Colon (tissue), 2 donors: Measurements from ENCODE around the gene NPAS2.

ENCODE experiments used
- FAIRE-seq: peaks from 2 replicates; lab custom pipeline; 2012; peaks lifted over from hg19 to GRCh38; lab: Jason Lieb, UNC
- donor health status: control.
- donor health status: control.

NPAS2 gene

DNA sequence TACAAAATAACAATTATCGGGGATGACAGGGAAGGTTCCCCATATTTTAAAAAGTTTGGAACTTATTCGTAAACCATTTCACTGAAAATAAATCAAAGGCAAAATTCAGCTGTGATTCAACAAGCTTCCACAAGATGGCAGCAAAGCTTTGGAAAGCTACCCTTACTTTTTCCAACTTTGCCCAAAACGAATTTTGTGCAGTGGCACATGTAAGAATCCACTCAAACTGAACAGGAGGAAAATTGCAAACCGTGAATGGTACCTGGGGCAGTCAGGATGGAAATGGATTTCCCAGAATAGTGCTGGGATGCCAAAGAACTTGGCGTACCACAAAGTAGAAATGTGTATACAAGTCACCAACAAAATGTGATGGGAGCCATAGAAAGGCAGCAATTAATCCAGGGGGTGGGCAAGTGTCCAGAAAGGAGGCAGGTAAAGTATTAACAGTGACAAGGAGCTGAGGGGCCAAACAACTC is 192.8 kb downstream of the NPAS2 start:
- no peak for FAIRE-seq

GRCh38 chr2:101014264-101014857 is 194.4 kb downstream of the NPAS2 start:
- no peak for FAIRE-seq

GRCh38 chr2:101017371-101017770 is 197.4 kb downstream of the NPAS2 start:
- no peak for FAIRE-seq

GRCh38 chr2:101018934-101019333 is 199.0 kb downstream of the NPAS2 start:
- FAIRE-seq: no peak

DNA sequence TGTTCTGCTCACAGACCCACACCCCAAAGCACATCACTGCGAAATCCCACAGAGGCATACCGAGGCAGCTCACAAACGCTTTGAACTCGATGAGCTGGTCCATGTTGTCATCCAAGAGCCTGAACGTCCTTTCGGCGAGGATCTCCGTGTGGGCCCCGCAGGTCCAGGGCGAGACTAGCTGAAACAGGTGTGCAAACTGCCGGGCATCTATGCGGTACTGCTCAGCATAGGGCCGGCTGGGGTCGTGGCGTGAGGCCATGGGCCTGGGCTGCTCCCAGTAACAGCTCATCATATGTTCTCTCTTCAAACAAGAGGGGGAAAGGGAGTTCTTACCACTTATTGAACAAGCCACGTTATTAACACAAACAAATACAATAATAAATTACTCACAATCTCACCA is 202.3 kb downstream of the NPAS2 start:
- no peak for FAIRE-seq

DNA sequence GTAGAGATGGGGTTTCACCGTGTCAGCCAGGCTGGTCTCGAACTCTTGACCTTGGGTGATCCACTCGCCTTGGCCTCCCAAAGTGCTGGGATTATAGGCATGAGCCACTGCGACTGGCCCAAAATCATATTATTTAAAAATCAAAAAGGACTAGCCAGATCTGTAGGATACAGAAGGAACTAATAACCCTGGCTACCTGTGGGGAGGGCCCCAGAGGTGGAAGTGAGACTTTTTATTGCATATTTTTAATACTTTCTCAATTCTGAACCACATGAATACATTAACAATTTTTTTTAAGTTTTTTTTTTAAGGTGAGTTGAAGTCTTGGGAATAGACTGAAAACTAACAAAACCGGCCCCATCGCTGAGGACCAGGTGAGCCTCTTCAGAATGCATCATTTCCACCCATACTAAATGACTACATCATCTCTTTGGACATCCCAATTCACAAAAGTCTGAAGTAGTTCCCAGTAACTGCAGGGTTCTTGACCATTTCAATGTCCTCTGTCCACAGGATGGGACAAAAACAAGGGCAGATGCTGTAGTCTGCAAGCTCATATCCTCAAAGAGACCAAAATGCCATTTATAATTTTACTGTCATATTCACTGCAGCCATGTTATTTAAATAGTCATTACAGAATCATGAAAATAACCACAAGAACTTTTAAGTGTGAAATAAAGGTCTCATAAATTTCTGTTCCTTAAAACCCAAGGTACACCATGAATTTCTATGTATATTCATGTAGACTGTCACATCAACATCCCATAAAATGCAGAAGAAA is 203.6 kb downstream of the NPAS2 start:
- no peak for FAIRE-seq

- no peak for FAIRE-seq
Measured at GRCh38 chr2:101025561-101025960, 205.6 kb downstream of the NPAS2 start.

- FAIRE-seq: no peak
Measured at GRCh38 chr2:101026253-101026701, 206.3 kb downstream of the NPAS2 start.

DNA sequence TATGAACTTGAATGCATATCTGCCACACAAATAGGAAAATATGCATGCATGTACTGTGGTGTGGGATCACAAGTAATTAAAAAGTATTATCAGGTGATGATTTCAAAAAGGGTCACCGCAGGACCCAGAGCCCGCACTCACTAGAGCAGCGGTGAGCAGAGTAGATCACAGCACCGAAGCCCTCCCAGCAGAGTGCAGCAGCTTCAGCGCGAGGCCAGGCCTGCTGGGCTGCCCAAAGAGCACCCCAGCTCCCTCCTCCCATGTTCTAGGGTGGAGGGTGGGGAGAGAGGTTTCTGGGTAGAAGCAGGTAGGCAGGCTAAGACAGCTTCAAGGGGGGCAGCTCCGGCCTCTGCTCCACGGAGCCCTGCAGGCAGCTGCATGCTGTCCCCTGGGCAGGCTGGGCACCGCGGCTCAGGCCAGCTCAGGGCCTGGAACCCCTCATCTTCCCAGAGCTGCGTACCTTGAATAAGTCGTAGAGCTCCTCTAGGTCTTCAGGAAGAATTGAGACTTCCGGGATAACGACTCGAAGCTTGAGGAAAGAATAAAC is 207.1 kb downstream of the NPAS2 start:
- FAIRE-seq: no peak

- no peak for FAIRE-seq
Measured at GRCh38 chr2:101027852-101028251, 207.9 kb downstream of the NPAS2 start.

GRCh38 chr2:101030866-101031554 is 211.1 kb downstream of the NPAS2 start:
- FAIRE-seq: no peak

DNA sequence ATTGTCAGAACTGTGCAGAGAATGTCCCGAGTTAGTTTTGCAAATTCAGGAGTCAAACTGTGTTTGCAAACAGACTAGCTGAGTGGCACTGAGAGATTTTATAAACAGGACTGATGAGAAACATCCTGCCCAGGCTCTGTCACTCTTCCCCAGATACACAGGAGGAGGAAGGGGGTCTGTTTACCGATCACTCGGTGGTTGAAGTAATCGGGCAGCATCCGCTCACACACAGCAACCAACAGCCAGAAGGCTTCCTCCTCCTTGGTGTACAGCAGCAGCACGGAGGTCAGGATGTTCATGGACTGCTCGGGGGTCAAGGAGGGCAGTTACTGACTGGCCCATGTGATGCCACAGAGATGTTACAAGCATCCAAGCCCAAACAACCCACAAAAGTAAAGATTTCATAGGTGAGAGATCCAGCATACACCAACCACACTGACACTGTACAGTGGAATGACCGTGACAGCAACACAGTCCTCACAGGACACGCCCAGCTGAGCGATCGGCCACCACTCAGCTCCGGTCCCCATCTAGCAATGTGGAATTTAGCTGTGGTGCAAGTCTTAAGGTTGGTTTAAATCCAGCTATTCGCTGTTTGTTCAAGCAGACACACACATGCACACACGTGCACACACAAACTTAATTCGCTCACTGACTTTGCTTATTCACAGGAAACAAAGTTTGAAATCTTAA is 212.3 kb downstream of the NPAS2 start:
- no peak for FAIRE-seq

DNA sequence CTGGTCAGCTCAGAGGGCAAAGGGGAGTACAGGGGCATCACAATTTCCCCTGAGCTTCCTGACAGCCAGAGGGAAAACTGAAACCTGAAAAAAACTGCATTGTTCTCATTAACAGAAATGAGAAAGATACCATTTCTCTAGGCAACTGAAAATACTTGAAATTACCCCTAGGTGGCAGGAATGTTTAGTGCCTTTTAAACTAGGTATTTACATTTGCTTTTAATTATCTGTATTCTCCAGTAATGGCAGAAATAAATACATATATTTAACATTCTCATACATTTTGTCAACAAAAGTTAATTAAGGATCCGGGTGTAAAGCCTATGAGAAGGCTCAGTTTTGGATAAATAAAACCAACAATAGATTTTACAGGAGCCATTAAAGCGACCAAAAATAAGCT is 216.6 kb downstream of the NPAS2 start:
- FAIRE-seq: no peak

- FAIRE-seq: no peak
Measured at GRCh38 chr2:101037161-101037755, 217.3 kb downstream of the NPAS2 start.

- FAIRE-seq: no peak
Measured at GRCh38 chr2:101038455-101039255, 218.7 kb downstream of the NPAS2 start.

DNA sequence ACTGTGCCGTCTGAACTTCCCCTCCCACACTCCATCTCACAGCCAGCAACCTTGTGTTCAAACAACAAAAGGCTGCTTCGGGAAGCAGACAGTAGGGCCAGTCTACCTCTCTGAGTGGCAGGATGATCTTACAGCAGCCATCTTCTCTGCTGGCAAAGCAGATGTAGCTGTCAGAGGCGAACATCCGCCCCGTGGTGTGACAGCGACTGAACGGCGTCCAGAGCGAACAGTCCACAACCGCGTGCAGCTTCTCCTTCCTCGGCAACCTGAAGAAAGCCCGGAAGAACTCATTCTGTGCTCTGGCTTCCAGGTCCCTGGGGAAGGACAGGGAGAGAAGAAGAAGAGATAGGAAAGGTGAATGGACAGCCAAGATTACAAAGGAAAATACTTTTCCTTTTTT is 220.1 kb downstream of the NPAS2 start:
- no peak for FAIRE-seq

DNA sequence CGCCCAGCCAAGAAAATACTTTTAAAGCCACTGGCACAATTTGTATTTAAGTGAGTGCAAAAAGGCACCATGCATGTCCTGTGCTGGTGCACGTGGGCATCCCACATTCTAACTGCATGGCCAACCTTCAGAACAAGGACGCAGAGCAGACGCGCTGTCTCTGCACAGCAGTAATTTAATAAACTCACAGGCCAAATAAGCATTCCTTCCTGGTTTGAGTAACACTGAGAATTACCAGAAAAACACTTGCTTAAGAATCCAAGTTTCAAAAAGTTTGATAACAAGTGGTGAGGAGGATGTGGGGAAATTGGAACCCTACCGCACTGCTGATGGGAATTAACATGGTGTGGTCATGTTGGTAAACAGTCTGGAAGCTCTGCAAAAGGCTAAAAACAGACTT is 220.8 kb downstream of the NPAS2 start:
- no peak for FAIRE-seq

DNA sequence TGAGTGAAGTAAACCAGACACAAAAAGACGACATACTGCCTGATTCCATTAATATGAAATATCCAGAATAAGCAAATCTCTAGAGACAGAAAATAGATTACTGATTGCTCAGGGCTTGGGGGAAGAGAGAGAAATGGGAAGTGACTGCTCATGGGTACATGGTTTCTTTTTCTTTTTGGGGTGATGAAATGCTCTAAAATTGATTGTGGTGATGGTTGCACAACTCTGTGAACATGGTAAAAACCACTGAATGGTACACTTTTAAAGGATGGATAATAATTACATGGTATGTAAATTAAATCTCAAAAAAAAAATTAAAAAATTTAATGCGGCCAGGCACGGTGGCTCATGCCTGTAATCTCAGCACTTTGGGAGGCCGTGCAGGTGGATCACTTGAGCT is 221.5 kb downstream of the NPAS2 start:
- FAIRE-seq: no peak

DNA sequence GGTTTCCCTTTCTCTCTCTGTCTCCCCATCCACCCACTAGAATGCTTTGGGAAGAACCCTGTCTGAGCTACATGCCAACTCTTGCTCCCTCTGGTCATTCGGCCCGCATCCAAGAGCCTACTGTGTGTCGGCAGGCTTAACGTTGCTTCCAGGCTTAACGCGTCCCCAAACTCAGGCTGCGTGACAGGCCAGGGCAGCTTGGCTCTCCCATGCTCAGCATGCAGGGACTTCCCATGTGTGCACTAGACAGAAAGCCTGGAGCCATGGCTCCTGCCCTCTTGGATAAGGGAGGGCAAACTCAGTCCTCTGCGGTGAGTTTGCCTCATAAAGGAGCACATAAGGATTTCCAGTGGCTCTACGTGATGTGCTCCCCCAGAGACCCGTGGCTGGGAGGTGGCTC is 225.4 kb downstream of the NPAS2 start:
- FAIRE-seq: no peak
